ENCODE measurements around the gene SZT2.

SZT2 gene

DNA sequence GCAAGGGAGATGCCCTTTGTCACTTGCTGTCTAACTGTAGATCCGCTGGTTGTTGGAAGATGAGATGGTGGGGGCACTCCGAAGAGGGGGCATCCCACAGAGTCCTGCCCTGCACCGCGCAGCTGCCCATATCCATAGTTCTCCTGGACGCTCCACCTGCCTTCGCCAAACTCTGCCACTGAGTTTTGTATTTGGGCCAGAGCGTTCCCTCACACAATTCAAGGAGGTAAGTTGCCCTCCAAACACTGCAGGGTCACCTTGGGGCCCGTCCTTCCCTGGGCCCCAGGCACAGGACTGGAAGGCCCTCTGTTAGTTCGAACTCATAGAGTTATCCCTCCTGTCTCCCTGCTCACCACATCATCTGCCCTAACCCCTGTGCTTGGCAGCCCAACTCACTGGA lies 42.0 kb downstream of the SZT2 start:
- no peak overlapping the region for H3K4me3 ChIP-seq (ENCODE audit: low read length)
- TF ChIP-seq, protein P1, sequence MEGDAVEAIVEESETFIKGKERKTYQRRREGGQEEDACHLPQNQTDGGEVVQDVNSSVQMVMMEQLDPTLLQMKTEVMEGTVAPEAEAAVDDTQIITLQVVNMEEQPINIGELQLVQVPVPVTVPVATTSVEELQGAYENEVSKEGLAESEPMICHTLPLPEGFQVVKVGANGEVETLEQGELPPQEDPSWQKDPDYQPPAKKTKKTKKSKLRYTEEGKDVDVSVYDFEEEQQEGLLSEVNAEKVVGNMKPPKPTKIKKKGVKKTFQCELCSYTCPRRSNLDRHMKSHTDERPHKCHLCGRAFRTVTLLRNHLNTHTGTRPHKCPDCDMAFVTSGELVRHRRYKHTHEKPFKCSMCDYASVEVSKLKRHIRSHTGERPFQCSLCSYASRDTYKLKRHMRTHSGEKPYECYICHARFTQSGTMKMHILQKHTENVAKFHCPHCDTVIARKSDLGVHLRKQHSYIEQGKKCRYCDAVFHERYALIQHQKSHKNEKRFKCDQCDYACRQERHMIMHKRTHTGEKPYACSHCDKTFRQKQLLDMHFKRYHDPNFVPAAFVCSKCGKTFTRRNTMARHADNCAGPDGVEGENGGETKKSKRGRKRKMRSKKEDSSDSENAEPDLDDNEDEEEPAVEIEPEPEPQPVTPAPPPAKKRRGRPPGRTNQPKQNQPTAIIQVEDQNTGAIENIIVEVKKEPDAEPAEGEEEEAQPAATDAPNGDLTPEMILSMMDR (conservative IDR thresholded peaks at IDR 0.05; ENCODE audit: low read depth, low read length), result no peak
- DNase-seq (ENCODE audit: low read depth), result no peak

DNA sequence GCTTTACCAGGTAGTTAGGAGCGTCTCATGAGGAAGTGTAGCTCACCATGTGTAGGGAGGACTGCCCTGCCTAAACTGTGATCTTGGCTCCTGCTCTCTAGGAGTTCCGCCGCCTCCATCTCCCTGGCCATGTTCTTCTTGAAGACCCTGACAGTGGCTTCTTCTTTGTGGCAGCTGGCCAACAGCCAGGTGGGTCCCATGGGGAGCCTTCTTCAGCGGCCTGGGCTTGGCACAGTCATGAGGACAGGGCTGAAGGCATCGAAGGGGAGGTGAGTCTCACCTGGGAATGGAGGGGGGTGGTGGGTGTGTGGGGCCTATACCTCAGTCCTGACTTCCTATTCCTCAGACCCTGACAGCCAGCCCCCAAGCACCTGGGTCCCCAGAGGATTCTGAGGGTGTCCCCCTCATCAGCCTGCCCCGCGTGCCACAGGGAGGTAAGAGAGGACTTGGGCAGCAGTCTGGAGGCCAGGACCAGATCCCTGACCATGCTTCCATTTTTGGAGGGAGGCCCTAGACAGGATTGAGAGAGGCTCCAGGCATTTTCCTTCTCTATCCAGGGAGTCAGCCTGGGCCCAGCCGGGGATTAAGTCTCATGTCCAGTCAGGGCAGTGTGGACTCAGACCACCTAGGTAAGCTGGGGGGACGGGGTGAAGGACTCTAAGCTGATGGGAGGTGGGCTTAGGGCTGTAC lies 42.6 kb downstream of the SZT2 start:
- DNase-seq (ENCODE audit: low read depth), result no peak
- H3K4me3 ChIP-seq (ENCODE audit: low read length), result no peak overlapping the region
- TF ChIP-seq, protein P1 (conservative IDR thresholded peaks at IDR 0.05; ENCODE audit: low read depth, low read length), result no peak

DNA sequence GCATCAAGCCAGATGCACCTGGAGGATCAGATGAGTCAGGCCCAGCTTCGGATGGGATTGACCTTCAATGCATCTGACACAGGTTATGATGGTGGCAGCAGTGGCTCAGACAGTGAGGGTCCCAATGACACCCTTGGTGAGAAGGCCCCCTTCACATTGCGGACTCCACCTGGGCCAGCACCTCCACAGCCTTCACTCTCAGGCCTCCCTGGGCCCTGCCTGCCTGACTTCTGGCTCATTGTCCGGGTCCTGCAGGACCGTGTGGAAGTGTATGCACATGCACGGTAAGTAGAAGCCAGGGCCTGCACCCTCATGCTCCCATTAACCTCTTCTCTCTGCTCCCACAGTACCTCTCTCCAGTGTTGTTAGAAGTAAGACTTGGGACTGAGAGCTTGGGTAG lies 43.2 kb downstream of the SZT2 start:
- H3K4me3 ChIP-seq (ENCODE audit: low read length), result no peak overlapping the region
- TF ChIP-seq, protein P1 (conservative IDR thresholded peaks at IDR 0.05; ENCODE audit: low read depth, low read length), result no peak
- DNase-seq (ENCODE audit: low read depth), result no peak

DNA sequence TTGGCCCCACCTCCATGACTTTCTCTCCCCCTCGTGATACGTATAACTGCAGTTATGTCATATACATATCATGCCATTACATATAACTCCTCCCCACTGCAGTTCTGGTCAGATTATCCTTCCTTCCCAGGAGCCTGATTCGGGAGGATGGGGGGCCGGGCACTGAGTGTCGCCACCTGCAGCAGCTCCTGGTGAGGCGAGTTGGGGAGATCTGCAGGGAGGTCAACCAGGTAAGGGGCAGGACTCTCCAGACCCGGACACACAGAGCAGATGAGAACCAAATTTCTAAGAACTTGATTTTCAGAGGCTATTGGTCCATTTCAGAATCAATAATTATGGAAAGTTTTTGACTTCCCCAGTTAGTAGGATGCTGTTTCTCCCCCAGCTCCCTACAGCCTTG lies 44.6 kb downstream of the SZT2 start:
- no peak for DNase-seq (ENCODE audit: low read depth)
- TF ChIP-seq, protein P1 (conservative IDR thresholded peaks at IDR 0.05; ENCODE audit: low read depth, low read length), result no peak
- H3K4me3 ChIP-seq (ENCODE audit: low read length), result no peak overlapping the region

DNA sequence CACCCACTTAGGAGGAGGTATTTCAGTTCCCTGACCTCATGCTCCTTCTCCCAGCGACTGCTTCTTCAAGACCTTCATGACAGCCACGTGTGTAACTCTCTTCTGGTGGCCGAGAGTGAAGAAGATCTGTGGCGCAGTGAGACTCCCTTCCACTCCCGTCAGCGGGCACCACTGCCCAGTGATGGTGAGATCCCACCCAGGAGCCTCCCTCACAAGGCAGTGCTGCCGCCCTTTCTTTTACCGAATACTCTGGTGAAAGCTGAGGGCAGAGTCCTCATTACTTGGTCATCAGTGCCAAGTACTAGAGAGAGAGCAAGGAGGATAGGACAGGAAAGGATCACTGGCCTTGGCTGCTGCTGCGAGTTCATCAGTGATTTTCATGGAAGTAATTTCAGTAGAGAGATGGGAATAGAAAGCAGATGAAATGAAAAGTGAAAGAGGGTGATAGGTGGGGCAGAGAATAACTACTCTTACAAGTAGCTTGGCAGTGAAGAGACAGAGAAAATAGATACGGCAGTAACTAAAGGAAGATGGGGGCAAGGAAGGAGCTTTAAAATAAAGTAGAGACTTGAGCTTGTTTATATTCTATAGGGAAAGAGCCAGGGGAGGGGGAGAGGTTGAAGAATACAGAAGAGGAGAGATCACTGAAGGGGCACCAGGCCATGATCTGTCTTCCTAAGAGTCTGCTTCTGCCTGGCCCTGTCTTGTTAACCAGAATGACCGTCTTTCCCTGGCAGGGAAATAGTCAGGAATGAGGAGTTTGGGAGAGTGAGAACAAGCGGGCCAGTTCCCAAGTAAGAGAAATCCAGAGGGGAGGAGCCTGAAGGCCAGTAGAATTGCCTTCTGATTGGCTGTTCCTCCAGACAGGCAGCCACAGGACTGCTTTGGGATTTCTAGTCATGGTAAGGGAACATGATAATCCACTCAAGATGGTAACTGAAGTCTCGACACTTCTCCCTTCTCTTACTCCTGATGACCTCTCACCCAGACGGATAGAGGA lies 45.7 kb downstream of the SZT2 start:
- DNase-seq (ENCODE audit: low read depth), result no peak
- H3K4me3 ChIP-seq (ENCODE audit: low read length), result no peak overlapping the region
- TF ChIP-seq, protein P1 (conservative IDR thresholded peaks at IDR 0.05; ENCODE audit: low read depth, low read length), result no peak

DNA sequence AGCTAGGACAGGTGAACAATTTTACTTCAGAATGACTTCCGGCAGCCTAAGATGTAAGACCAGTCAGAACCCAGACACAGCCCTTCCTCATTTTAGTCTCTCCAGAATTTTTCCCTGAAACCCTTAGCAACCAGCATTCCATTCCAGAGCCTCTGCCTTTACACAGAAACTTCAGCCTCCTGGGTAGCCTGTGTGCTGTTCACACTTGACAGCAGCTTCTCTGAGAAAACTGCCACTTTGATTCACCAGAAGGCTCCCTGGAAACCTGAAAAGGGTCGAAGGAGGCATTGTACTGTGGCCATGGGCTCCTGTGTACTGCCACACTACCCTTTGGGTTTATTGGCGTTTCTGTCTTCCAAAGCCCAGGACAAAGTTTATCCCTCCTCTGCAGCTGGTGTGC lies 46.7 kb downstream of the SZT2 start:
- no peak for DNase-seq (ENCODE audit: low read depth)
- TF ChIP-seq, protein P1 (conservative IDR thresholded peaks at IDR 0.05; ENCODE audit: low read depth, low read length), result no peak
- H3K4me3 ChIP-seq (ENCODE audit: low read length), result no peak overlapping the region

Data from retinal pigment epithelial cell (primary cell).